ENCODE data around the gene STK24. TPM values are rescaled to one million over a fixed set of nuclear protein-coding genes. Genes with fewer than 3 reads are reported as not detected.

STK24 gene
- total RNA-seq, 2 donors from 2014 or later = 35.0 to 56.7 TPM

- TF ChIP-seq, protein P1, sequence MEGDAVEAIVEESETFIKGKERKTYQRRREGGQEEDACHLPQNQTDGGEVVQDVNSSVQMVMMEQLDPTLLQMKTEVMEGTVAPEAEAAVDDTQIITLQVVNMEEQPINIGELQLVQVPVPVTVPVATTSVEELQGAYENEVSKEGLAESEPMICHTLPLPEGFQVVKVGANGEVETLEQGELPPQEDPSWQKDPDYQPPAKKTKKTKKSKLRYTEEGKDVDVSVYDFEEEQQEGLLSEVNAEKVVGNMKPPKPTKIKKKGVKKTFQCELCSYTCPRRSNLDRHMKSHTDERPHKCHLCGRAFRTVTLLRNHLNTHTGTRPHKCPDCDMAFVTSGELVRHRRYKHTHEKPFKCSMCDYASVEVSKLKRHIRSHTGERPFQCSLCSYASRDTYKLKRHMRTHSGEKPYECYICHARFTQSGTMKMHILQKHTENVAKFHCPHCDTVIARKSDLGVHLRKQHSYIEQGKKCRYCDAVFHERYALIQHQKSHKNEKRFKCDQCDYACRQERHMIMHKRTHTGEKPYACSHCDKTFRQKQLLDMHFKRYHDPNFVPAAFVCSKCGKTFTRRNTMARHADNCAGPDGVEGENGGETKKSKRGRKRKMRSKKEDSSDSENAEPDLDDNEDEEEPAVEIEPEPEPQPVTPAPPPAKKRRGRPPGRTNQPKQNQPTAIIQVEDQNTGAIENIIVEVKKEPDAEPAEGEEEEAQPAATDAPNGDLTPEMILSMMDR (IDR thresholded peaks at IDR 0.05) = no peak
- no peak for TF ChIP-seq POLR2A (IDR thresholded peaks at IDR 0.05)
- Histone ChIP-seq H3K36me3 (replicated peaks in 1 of 2; ENCODE audit: insufficient read depth in 1 of 2, low read depth in 2 of 2) (no peaks in the 10 kb centered on the region), H3K27ac (peak overlapping the region in 2 of 4 donors; percentile 2 to 19), H3K4me1 (peaks cover 33% of the 10 kb centered on the region), H3K4me3 (no peak overlapping the region), H3K9me3 (no peaks in the 10 kb centered on the region), H3K27me3 (no peaks in the 10 kb centered on the region)
- ATAC-seq (no peak), DNase-seq (no peak)
- intact Hi-C loops (cut with DNase I) = no loop called here
- 77 to 91% methylated on average over 7 to 8 of the region's 8 CpGs for WGBS, 2 donors
Observed at GRCh38 chr13:98556142-98556816, 20.6 kb downstream of the STK24 start.

DNA sequence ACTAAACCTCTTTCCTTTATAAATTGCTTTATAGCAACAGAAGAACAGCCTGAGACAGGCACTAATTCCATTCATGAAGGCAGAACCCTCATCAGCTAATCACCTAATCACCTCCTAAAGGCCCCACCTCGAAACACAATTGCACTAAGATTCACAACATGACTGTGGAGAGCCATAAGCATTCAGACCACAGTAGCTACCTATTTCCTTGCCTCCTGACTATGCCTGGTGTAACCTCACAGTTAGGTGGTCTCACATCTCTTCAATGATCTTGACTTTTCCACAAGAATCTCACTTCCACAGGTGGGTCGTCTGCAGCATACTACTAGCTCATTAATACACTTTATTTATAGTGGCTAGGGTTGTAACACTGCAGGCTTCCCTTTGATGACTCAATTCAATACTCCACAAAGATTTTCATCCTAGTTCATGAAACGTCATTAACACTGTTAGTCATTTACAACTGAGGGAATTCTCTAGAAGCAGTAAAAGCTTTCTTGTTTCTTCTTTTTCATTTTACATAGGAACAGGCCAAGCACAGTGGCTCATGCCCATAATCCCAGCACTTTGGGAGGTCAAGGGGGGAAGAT, 27.1 kb downstream of the STK24 start:
- Histone ChIP-seq H3K27me3 (no peaks in the 10 kb centered on the region), H3K36me3 (replicated peaks in 1 of 2; ENCODE audit: insufficient read depth in 1 of 2, low read depth in 2 of 2) (no peaks in the 10 kb centered on the region), H3K9me3 (no peaks in the 10 kb centered on the region), H3K4me1 (peaks cover 24% of the 10 kb centered on the region), H3K27ac (no peak overlapping the region), H3K4me3 (no peak overlapping the region)
- WGBS, 2 donors = 72 to 88% methylated on average over 3 of the region's 3 CpGs
- DNase-seq (no peak), ATAC-seq (no peak)
- TF ChIP-seq, protein P1 (IDR thresholded peaks at IDR 0.05) = no peak
- TF ChIP-seq POLR2A (IDR thresholded peaks at IDR 0.05) = no peak
- intact Hi-C loops (cut with DNase I) = no loop called here

GRCh38 chr13:98549006-98549727, 27.7 kb downstream of the STK24 start:
- H3K27me3 ChIP-seq = no peaks in the 10 kb centered on the region
- H3K4me3 ChIP-seq = no peak overlapping the region
- intact Hi-C loops (cut with DNase I) = no loop called here
- TF ChIP-seq POLR2A (IDR thresholded peaks at IDR 0.05) = no peak
- TF ChIP-seq, protein P1 (IDR thresholded peaks at IDR 0.05) = no peak
- WGBS, 2 donors = 75 to 82% methylated on average over 6 to 7 of the region's 7 CpGs
- no peak overlapping the region for H3K27ac ChIP-seq
- H3K36me3 ChIP-seq (replicated peaks in 1 of 2; ENCODE audit: insufficient read depth in 1 of 2, low read depth in 2 of 2) = no peaks in the 10 kb centered on the region
- DNase-seq = no peak
- ATAC-seq = no peak
- H3K9me3 ChIP-seq = no peaks in the 10 kb centered on the region
- peaks cover 27% of the 10 kb centered on the region for H3K4me1 ChIP-seq

DNA sequence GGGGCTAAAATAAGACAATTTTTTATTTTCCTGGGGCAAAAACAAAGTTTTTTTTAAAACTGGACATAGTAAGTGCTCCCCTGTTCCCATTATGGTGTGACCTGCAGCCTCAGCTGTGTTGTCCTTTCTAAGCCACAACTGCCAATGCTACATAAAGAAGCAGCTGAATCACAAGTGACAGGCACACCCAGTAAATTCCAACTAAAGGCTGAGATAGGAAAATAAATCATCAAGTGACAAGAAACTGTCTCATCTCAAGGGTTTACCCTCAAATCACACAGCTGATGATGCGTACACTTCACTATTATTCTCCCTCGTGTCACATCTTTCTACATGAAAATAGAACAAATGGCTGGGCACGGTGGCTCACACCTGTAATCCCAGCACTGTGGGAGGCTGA, 28.7 kb downstream of the STK24 start:
- Histone ChIP-seq H3K4me3 (no peak overlapping the region), H3K9me3 (no peaks in the 10 kb centered on the region), H3K4me1 (peaks cover 28% of the 10 kb centered on the region), H3K27me3 (no peaks in the 10 kb centered on the region), H3K36me3 (replicated peaks in 1 of 2; ENCODE audit: insufficient read depth in 1 of 2, low read depth in 2 of 2) (no peaks in the 10 kb centered on the region), H3K27ac (no peak overlapping the region)
- TF ChIP-seq, protein P1 (IDR thresholded peaks at IDR 0.05) = no peak
- TF ChIP-seq POLR2A (IDR thresholded peaks at IDR 0.05) = no peak
- intact Hi-C loops (cut with DNase I) = no loop called here
- ATAC-seq (no peak), DNase-seq (no peak)
- 94 to 95% methylated on average over 3 of the region's 3 CpGs for WGBS, 2 donors
